IMR-90 (cell line): Measurements from ENCODE around the gene ZFYVE28.

Experiments
- BHLHE40 ChIP-seq: fragments of 150-350 bp; IDR thresholded peaks from 2 replicates; pipeline ENCODE4 v1.6.1; 2016; ENCODE audit warnings: mild to moderate bottlenecking, low read depth, low read length
- MAFK ChIP-seq: IDR thresholded peaks from 2 replicates; pipeline ENCODE4 v1.6.1; 2012; ENCODE audit warnings: low read depth, low read length, improper control_type of control experiment
- POLR2A ChIP-seq: IDR thresholded peaks from 2 replicates; pipeline ENCODE4 v1.6.1; 2012; ENCODE audit warnings: mild to moderate bottlenecking, low read depth, low read length
- TF ChIP-seq, protein P1 (sequence below): conservative IDR thresholded peaks from 2 replicates; pipeline ENCODE4 v1.5.1; 2012; ENCODE audit warnings: mild to moderate bottlenecking, low read depth, low read length, improper control_type of control experiment

- TF ChIP-seq, protein P1, sequence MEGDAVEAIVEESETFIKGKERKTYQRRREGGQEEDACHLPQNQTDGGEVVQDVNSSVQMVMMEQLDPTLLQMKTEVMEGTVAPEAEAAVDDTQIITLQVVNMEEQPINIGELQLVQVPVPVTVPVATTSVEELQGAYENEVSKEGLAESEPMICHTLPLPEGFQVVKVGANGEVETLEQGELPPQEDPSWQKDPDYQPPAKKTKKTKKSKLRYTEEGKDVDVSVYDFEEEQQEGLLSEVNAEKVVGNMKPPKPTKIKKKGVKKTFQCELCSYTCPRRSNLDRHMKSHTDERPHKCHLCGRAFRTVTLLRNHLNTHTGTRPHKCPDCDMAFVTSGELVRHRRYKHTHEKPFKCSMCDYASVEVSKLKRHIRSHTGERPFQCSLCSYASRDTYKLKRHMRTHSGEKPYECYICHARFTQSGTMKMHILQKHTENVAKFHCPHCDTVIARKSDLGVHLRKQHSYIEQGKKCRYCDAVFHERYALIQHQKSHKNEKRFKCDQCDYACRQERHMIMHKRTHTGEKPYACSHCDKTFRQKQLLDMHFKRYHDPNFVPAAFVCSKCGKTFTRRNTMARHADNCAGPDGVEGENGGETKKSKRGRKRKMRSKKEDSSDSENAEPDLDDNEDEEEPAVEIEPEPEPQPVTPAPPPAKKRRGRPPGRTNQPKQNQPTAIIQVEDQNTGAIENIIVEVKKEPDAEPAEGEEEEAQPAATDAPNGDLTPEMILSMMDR: no peak
- TF ChIP-seq POLR2A (no peak), MAFK (no peak), BHLHE40 (no peak)
Measured at GRCh38 chr4:2292646-2293108, 125.8 kb downstream of the ZFYVE28 start.
